ENCODE measurements around the gene ELFN1. TPM values are rescaled to one million over a fixed set of nuclear protein-coding genes. Genes with fewer than 3 reads are reported as not detected.

ELFN1 gene
- total RNA-seq, 1 donor from 2014 or later, result 0.71 TPM

GRCh38 chr7:1639532-1640175 is 30.4 kb upstream of the ELFN1 start:
- Histone ChIP-seq H3K36me3 (ENCODE audit: control insufficient read depth, insufficient read depth, low read length) (no peaks in the 10 kb centered on the region), H3K27me3 (ENCODE audit: control insufficient read depth, insufficient read depth, low read length) (peaks cover 25% of the 10 kb centered on the region), H3K4me3 (ENCODE audit: low read depth, low read length) (no peak overlapping the region)
- no peak for DNase-seq (ENCODE audit: low read depth)
- TF ChIP-seq, protein P1, sequence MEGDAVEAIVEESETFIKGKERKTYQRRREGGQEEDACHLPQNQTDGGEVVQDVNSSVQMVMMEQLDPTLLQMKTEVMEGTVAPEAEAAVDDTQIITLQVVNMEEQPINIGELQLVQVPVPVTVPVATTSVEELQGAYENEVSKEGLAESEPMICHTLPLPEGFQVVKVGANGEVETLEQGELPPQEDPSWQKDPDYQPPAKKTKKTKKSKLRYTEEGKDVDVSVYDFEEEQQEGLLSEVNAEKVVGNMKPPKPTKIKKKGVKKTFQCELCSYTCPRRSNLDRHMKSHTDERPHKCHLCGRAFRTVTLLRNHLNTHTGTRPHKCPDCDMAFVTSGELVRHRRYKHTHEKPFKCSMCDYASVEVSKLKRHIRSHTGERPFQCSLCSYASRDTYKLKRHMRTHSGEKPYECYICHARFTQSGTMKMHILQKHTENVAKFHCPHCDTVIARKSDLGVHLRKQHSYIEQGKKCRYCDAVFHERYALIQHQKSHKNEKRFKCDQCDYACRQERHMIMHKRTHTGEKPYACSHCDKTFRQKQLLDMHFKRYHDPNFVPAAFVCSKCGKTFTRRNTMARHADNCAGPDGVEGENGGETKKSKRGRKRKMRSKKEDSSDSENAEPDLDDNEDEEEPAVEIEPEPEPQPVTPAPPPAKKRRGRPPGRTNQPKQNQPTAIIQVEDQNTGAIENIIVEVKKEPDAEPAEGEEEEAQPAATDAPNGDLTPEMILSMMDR (IDR thresholded peaks at IDR 0.05; ENCODE audit: insufficient read depth, low read length, poor library complexity, severe bottlenecking), result no peak

- Histone ChIP-seq H3K36me3 (ENCODE audit: control insufficient read depth, insufficient read depth, low read length) (no peaks in the 10 kb centered on the region), H3K4me3 (ENCODE audit: low read depth, low read length) (no peak overlapping the region), H3K27me3 (ENCODE audit: control insufficient read depth, insufficient read depth, low read length) (peaks cover 31% of the 10 kb centered on the region)
- TF ChIP-seq, protein P1 (IDR thresholded peaks at IDR 0.05; ENCODE audit: insufficient read depth, low read length, poor library complexity, severe bottlenecking), result no peak
- no peak for DNase-seq (ENCODE audit: low read depth)
Observed at GRCh38 chr7:1640376-1641172, 29.5 kb upstream of the ELFN1 start.

GRCh38 chr7:1641173-1641572 is 28.9 kb upstream of the ELFN1 start:
- DNase-seq (ENCODE audit: low read depth), result no peak
- TF ChIP-seq, protein P1 (IDR thresholded peaks at IDR 0.05; ENCODE audit: insufficient read depth, low read length, poor library complexity, severe bottlenecking), result no peak
- no peaks in the 10 kb centered on the region for H3K36me3 ChIP-seq (ENCODE audit: control insufficient read depth, insufficient read depth, low read length)
- no peak overlapping the region for H3K4me3 ChIP-seq (ENCODE audit: low read depth, low read length)
- peaks cover 36% of the 10 kb centered on the region for H3K27me3 ChIP-seq (ENCODE audit: control insufficient read depth, insufficient read depth, low read length)

DNA sequence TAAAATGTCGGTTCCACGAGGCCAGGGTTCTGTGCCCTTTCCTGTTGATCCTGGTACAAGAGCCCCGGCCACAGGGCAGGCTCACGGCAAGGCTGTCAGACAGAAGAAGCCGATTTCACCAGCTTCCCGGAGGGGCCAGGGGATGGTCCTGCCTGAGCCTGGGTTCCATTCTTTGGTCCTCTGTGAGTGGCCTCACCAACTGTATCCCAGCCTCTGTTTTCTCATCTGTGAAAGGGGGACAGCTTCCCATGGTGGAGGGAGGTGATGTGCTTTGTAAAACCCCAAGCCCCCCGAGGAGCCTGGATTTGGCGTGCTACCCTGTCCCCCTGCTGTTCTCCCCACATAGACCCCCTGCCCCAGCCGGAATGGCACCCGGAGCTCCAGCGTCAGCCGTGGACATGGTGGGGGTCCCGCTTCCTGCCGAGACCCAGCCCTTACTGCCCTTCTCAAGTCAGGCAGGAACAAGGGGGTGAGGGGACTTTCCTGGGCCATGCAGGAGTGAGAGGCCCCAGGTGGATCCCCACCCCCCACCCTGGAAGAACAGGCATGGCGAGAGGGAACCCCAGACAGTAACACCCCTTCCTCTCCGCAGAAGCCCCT is 28.3 kb upstream of the ELFN1 start:
- TF ChIP-seq, protein P1 (IDR thresholded peaks at IDR 0.05; ENCODE audit: insufficient read depth, low read length, poor library complexity, severe bottlenecking), result no peak
- Histone ChIP-seq H3K4me3 (ENCODE audit: low read depth, low read length) (no peak overlapping the region), H3K36me3 (ENCODE audit: control insufficient read depth, insufficient read depth, low read length) (no peaks in the 10 kb centered on the region), H3K27me3 (ENCODE audit: control insufficient read depth, insufficient read depth, low read length) (peaks cover 40% of the 10 kb centered on the region)
- DNase-seq (ENCODE audit: low read depth), result no peak

GRCh38 chr7:1642291-1642731 is 27.8 kb upstream of the ELFN1 start:
- TF ChIP-seq, protein P1 (IDR thresholded peaks at IDR 0.05; ENCODE audit: insufficient read depth, low read length, poor library complexity, severe bottlenecking), result no peak
- H3K36me3 ChIP-seq (ENCODE audit: control insufficient read depth, insufficient read depth, low read length), result no peaks in the 10 kb centered on the region
- peaks cover 43% of the 10 kb centered on the region for H3K27me3 ChIP-seq (ENCODE audit: control insufficient read depth, insufficient read depth, low read length)
- H3K4me3 ChIP-seq (ENCODE audit: low read depth, low read length), result no peak overlapping the region
- DNase-seq (ENCODE audit: low read depth), result no peak
